HG02973 (cell line): Measurements from ENCODE around the gene MED9.
"Not testable (repeated sequence)": the region's sequence is repeated elsewhere in the genome, so short reads cannot be mapped to it uniquely, and the experiment has no call there.

Source experiments
- ATAC-seq: cut with Tn5 transposase; IDR thresholded peaks from one replicate; pipeline ENCODE4 v1.9.1; 2021; ENCODE audit warnings: moderate library complexity; ENCODE audit not compliant: unreplicated experiment

Gene MED9

DNA sequence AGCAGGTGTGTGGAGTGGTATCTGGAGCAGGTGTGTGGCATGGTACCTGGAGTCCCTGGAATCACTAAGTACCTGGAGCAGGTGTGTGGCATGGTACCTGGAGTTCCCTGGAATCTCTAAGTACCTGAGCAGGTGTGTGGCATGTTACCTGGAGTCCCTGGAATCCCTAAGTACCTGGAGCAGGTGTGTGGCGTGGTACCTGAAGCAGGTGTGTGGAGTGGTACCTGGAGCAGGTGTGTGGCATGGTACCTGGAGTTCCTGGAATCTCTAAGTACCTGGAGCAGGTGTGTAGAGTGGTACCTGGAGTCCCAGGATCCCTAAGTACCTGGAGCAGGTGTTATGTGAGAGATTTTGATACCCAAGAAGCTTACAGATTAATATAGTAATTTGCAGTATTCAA lies 22.1 kb upstream of the MED9 start:
- ATAC-seq = not testable (repeated sequence)

- no peak for ATAC-seq
Observed at GRCh38 chr17:17455173-17455572, 21.6 kb upstream of the MED9 start.

- no peak for ATAC-seq
Observed at GRCh38 chr17:17456251-17456650, 20.5 kb upstream of the MED9 start.

GRCh38 chr17:17457680-17458079 lies 19.1 kb upstream of the MED9 start:
- no peak for ATAC-seq

DNA sequence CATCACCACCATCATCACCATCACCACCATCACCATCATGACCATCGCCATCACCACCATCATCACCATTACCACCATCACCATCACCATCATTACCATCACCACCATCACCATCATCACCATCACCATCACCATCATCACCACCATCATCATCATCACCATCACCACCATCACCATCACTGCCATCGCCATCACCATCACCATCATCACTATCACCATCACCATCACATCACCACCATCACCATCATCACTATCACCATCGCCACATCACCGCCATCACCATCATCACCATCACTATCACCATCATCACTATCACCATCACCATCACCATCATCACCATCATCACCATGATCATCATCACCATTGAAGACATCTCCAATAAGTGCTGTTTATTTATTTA lies 16.8 kb upstream of the MED9 start:
- no peak for ATAC-seq

GRCh38 chr17:17462048-17462824 lies 14.6 kb upstream of the MED9 start:
- no peak for ATAC-seq

DNA sequence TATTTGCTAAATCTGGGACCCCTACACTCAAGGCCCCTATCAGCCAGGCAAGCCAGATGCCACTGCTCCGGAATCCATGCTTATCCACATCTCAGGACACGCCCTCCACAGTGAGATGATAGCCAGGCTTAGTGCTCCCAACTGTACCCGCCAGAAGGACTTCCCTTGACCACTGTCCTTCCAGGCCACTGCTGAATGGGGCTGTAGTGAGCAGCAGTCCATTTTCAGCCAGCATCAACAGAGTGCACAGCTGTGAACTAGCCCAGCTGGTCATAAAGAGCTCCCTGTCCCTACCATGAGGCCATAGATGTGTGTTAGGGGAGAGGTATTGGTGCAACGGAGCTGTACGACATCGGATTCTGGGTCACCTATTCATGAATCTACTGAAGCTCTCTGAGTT lies 13.0 kb upstream of the MED9 start:
- ATAC-seq = no peak

- not testable (repeated sequence) for ATAC-seq
Observed at GRCh38 chr17:17465878-17466277, 10.9 kb upstream of the MED9 start.

- no peak for ATAC-seq
Observed at GRCh38 chr17:17466511-17466910, 10.3 kb upstream of the MED9 start.

DNA sequence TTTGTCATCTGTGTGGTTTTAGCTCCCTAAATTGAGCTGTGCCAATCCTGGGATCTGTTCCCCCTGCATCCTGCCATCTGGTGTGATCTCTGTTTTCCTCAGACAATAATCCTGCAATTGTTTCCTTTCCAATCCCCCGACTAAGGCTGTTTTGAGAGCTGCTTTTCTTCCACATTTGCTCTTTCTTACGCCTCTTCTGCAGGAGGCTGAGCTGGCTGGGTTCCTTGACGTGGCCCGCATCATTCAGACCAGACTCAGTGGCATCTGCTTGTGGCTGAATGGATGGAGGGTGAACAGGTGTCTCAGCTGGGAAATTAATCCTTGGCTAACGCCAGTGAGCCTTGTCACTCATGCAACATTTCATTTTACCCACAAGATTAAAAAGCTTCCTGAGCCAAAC lies 9.8 kb upstream of the MED9 start:
- no peak for ATAC-seq

GRCh38 chr17:17467720-17468119 lies 9.1 kb upstream of the MED9 start:
- ATAC-seq = no peak

GRCh38 chr17:17468217-17469010 lies 8.4 kb upstream of the MED9 start:
- ATAC-seq = no peak

- ATAC-seq = no peak
Observed at GRCh38 chr17:17469358-17469757, 7.4 kb upstream of the MED9 start.

GRCh38 chr17:17469996-17470395 lies 6.8 kb upstream of the MED9 start:
- no peak for ATAC-seq

GRCh38 chr17:17472333-17472920 lies 4.4 kb upstream of the MED9 start:
- ATAC-seq = no peak

GRCh38 chr17:17474341-17474740 lies 2.5 kb upstream of the MED9 start:
- ATAC-seq = no peak

GRCh38 chr17:17479209-17479608 lies 2.4 kb downstream of the MED9 start:
- ATAC-seq = no peak

DNA sequence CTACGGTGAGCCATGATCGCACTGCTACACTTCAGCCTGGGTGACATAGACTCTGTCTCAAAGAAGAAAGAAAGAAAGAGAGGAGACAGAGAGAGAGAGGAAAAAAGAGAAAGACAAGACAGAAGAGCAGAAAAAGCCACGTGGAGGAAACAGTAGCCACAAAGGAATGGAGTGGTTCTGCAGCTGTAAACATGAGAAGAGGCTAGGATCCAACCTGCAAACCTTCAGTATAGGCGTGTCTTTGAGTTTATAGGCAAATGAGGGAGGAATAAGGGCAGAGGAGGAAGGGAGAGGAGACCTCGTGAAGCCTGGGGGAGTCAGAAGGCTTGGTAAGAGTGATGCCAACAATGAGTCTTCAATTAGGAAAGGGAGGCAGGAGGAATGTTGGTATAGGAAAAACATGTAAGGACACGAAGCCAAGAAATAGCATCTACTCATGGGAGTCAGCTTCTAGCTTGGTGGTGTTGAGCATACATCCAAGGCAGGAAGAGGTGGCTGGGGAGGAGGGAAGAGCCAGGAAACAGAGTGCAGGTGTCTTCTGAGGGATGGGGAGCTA lies 3.9 kb downstream of the MED9 start:
- ATAC-seq = no peak

- ATAC-seq = no peak
Observed at GRCh38 chr17:17481860-17482259, 5.1 kb downstream of the MED9 start.

GRCh38 chr17:17484451-17484899 lies 7.7 kb downstream of the MED9 start:
- no peak for ATAC-seq

- no peak for ATAC-seq
Observed at GRCh38 chr17:17485420-17485819, 8.6 kb downstream of the MED9 start.

GRCh38 chr17:17486416-17486815 lies 9.6 kb downstream of the MED9 start:
- ATAC-seq = not testable (repeated sequence)
